Left ventricle myocardium superior (tissue), 1 donor: Measurements from ENCODE around the gene MSH3. TPM values are rescaled to one million over a fixed set of nuclear protein-coding genes. Genes with fewer than 3 reads are reported as not detected.

ENCODE experiments used
- ATAC-seq: fragments of 200-7000 bp; cut with Tn5 transposase; one replicate; pipeline ENCODE4 v1.9.1; 2020; ENCODE audit warnings: mild to moderate bottlenecking, moderate library complexity
- DNase-seq: peaks from one replicate; pipeline ENCODE4 v3.0.0-alpha.2; 2020
- intact Hi-C: fragments of 100-400 bp; cut with micrococcal nuclease; formaldehyde crosslinking; loops from one replicate; pipeline ENCODE4 v1.11.0; 2022
- total RNA-seq: library from RNA; stranded (reverse); fragmentation: NEBNext Ultra II Directional; extraction: Animal tissue kit (Norgen Biotek cat#: 25700); gene quantifications from one replicate; pipeline ENCODE4 v1.2.1, GENCODE V29; 2021
- donor health status: DM: no; HTN: yes; CAD: no; lungs with severe emphysema.

The MSH3 gene
- total RNA-seq, 1 donor from 2014 or later = 11.9 TPM

- no peak for DNase-seq
- ATAC-seq = no peak
- intact Hi-C loops = no loop called here
Measured at GRCh38 chr5:80917631-80918030, 263.2 kb downstream of the MSH3 start.

GRCh38 chr5:80919678-80920196 lies 265.3 kb downstream of the MSH3 start:
- ATAC-seq = no peak
- intact Hi-C loops = no loop called here
- no peak for DNase-seq

- intact Hi-C loops = no loop called here
- DNase-seq = no peak
- no peak for ATAC-seq
Measured at GRCh38 chr5:80920333-80920732, 265.9 kb downstream of the MSH3 start.

GRCh38 chr5:80921026-80921425 lies 266.6 kb downstream of the MSH3 start:
- intact Hi-C loops = no loop called here
- DNase-seq (no peak), ATAC-seq (no peak)

- DNase-seq (no peak), ATAC-seq (no peak)
- intact Hi-C loops = no loop called here
Measured at GRCh38 chr5:80925931-80926330, 271.5 kb downstream of the MSH3 start.

Other genes with a start within 250 kb of the MSH3 start
- 30.5 TPM for gene ZFYVE16, start 246.6 kb upstream of the MSH3 start, total RNA-seq
- gene FAM151B, start 166.6 kb upstream of the MSH3 start, total RNA-seq = 1.8 TPM
- gene ANKRD34B, start 84.4 kb upstream of the MSH3 start, total RNA-seq = not detected
- gene DHFR, start 331 bp downstream of the MSH3 start, total RNA-seq = 10.5 TPM